Measurements from ENCODE around the gene C12orf75.

Gene C12orf75

DNA sequence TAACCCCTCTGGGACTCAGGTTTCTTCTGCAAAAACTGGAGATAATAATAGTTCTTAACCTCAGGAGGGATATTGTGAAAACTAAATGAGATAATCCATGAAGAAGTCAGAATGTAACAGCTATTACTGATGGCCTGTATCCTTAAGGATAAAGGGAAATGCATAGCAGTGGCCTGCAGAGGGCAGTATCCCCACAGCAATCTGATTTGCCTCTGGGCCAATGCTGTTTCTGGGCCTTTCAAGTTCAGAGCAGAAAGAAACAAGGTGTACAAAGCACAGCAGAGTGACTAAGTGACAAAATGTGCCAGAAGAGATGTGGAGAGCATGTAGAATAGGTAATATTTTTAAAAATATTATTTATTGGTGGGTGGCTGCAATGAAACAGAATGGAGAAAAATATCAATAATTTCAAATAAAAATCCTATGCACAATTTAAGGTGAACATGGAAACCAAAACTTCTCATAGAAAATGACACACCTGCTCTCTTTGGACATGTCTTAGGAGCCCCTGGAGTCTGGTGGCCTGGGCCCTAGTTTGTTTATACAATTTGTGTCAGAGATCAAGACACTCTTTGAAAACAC, 90.3 kb downstream of the C12orf75 start:
- Histone ChIP-seq H3K4me3 (no peak overlapping the region), H3K9ac (ENCODE audit: insufficient read length) (no peak overlapping the region), H3K9me3 (ENCODE audit: low read depth, low read length) (no peaks in the 10 kb centered on the region), H3K36me3 (ENCODE audit: insufficient read depth, low read length) (no peaks in the 10 kb centered on the region), H3K27ac (no peak overlapping the region)
- DNase-seq (ENCODE audit: low read depth, low spot score) = peak; percentile 47
- TF ChIP-seq EZH2 (IDR thresholded peaks at IDR 0.05) (no peak), POLR2AphosphoS5 (IDR thresholded peaks at IDR 0.05; ENCODE audit: borderline replicate concordance, low read depth, low read length) (no peak)

Data from SK-N-MC (cell line).